Loucy (cell line): ENCODE measurements around the gene RASSF5.
"Not testable (repeated sequence)": the region's sequence is repeated elsewhere in the genome, so short reads cannot be mapped to it uniquely, and the experiment has no call there.

Experiments
- H2AFZ ChIP-seq: fragments of 200-600 bp; sonication (generic); 2 replicates; pipeline ENCODE4 v1.6.0; 2016; ENCODE audit warnings: antibody characterized with exemption, mild to moderate bottlenecking, low read length, moderate library complexity
- H3F3A ChIP-seq: fragments of 200-600 bp; 2 replicates; pipeline ENCODE4 v1.6.0; 2016; ENCODE audit warnings: antibody characterized with exemption, low read depth, mild to moderate bottlenecking
- H3K27me3 ChIP-seq: fragments of 200-600 bp; sonication (generic); 2 replicates; pipeline ENCODE4 v1.6.1; 2014; ENCODE audit warnings: low read length, mild to moderate bottlenecking; ENCODE audit not compliant: insufficient read depth, poor library complexity, severe bottlenecking
- H3K36me3 ChIP-seq: fragments of 200-600 bp; sonication (generic); 2 replicates; pipeline ENCODE4 v1.6.1; 2016; ENCODE audit warnings: low read length; ENCODE audit not compliant: insufficient read depth
- H3K4me1 ChIP-seq: fragments of 200-600 bp; sonication (generic); 2 replicates; pipeline ENCODE4 v1.5.1; 2014; ENCODE audit warnings: low read length, mild to moderate bottlenecking; ENCODE audit not compliant: insufficient read depth, poor library complexity, severe bottlenecking
- H3K4me2 ChIP-seq: fragments of 200-600 bp; sonication (generic); 2 replicates; pipeline ENCODE4 v1.6.0; 2014; ENCODE audit warnings: antibody characterized with exemption, low read length, low read depth, mild to moderate bottlenecking; ENCODE audit not compliant: poor library complexity, severe bottlenecking
- H3K4me3 ChIP-seq: fragments of 200-600 bp; sonication (generic); 2 replicates; pipeline ENCODE4 v1.5.1; 2014; ENCODE audit warnings: low read length, mild to moderate bottlenecking, mixed read lengths; ENCODE audit not compliant: poor library complexity, severe bottlenecking
- H3K79me2 ChIP-seq: fragments of 200-600 bp; sonication (generic); 2 replicates; pipeline ENCODE4 v1.6.1; 2014; ENCODE audit warnings: low read length; ENCODE audit not compliant: insufficient read depth
- H3K9ac ChIP-seq: fragments of 200-600 bp; sonication (generic); 2 replicates; pipeline ENCODE4 v1.6.0; 2014; ENCODE audit warnings: mild to moderate bottlenecking, low read depth, low read length, moderate library complexity; ENCODE audit not compliant: poor library complexity, severe bottlenecking
- H3K9me2 ChIP-seq: fragments of 200-600 bp; sonication (generic); replicated peaks from 2 replicates; pipeline ENCODE4 v1.6.1; 2016; ENCODE audit warnings: low read depth, low read length, mixed read lengths
- H3K9me3 ChIP-seq: fragments of 200-600 bp; sonication (generic); 2 replicates; pipeline ENCODE4 v1.6.1; 2014; ENCODE audit warnings: mild to moderate bottlenecking, antibody characterized with exemption, low read length, low read depth; ENCODE audit not compliant: insufficient read depth
- H4K20me1 ChIP-seq: fragments of 200-600 bp; sonication (generic); 2 replicates; pipeline ENCODE4 v1.6.0; 2014; ENCODE audit warnings: antibody characterized with exemption, low read length, mild to moderate bottlenecking; ENCODE audit not compliant: insufficient read depth, poor library complexity, severe bottlenecking
- CTCF ChIP-seq: fragments of 200-600 bp; sonication (generic); conservative IDR thresholded peaks from 2 replicates; pipeline ENCODE4 v1.5.1; 2014; ENCODE audit warnings: mild to moderate bottlenecking, antibody characterized with exemption, low read length
- EZH2phosphoT487 ChIP-seq: fragments of 200-600 bp; IDR thresholded peaks from 2 replicates; pipeline ENCODE4 v1.6.1; 2018; ENCODE audit warnings: antibody characterized with exemption, mild to moderate bottlenecking, moderate library complexity, borderline replicate concordance

The RASSF5 gene

GRCh38 chr1:206579747-206580437 lies 72.6 kb downstream of the RASSF5 start:
- Histone ChIP-seq H3K4me1 (peaks cover 16% of the 10 kb centered on the region), H3K4me2 (no peak overlapping the region), H2AFZ (no peak overlapping the region), H3K9me2 (no peaks in the 10 kb centered on the region), H3K27me3 (no peaks in the 10 kb centered on the region), H3K9ac (no peak overlapping the region), H3K4me3 (no peak overlapping the region), H3K79me2 (peaks cover 82% of the 10 kb centered on the region), H4K20me1 (peaks cover 56% of the 10 kb centered on the region), H3K9me3 (no peaks in the 10 kb centered on the region), H3K36me3 (peaks cover 55% of the 10 kb centered on the region; the same call in 1 of the 2 replicates), H3F3A (no peaks in the 10 kb centered on the region; the same call in 1 of the 2 replicates)
- TF ChIP-seq CTCF (no peak), EZH2phosphoT487 (no peak)

- Histone ChIP-seq H3K4me1 (peaks cover 9% of the 10 kb centered on the region), H3K9me3 (no peaks in the 10 kb centered on the region), H3K27me3 (no peaks in the 10 kb centered on the region), H2AFZ (no peak overlapping the region), H3K36me3 (peaks cover 62% of the 10 kb centered on the region; the same call in 1 of the 2 replicates), H3K79me2 (peaks cover 75% of the 10 kb centered on the region), H4K20me1 (peaks cover 49% of the 10 kb centered on the region), H3K9ac (no peak overlapping the region), H3K9me2 (no peaks in the 10 kb centered on the region), H3K4me2 (no peak overlapping the region), H3K4me3 (no peak overlapping the region), H3F3A (no peaks in the 10 kb centered on the region; the same call in 1 of the 2 replicates)
- TF ChIP-seq EZH2phosphoT487 (no peak), CTCF (no peak)
These were observed 73.2 kb downstream of the RASSF5 start for GRCh38 chr1:206580438-206581113.

GRCh38 chr1:206581114-206581497 lies 73.8 kb downstream of the RASSF5 start:
- H4K20me1 ChIP-seq, result peaks cover 45% of the 10 kb centered on the region
- H3K9me3 ChIP-seq, H3K4me3 ChIP-seq, H3K27me3 ChIP-seq, H3K4me1 ChIP-seq, H3K9me2 ChIP-seq, H3F3A ChIP-seq, H3K4me2 ChIP-seq, H3K9ac ChIP-seq, H2AFZ ChIP-seq: not testable (repeated sequence)
- H3K79me2 ChIP-seq, result peaks cover 70% of the 10 kb centered on the region
- H3K36me3 ChIP-seq, result peaks cover 68% of the 10 kb centered on the region; the same call in 1 of the 2 replicates
